Fibroblast of lung (primary cell): ENCODE results near the gene RSRP1. TPM values are rescaled to one million over a fixed set of nuclear protein-coding genes. Genes with fewer than 3 reads are reported as not detected.

Experiments used
- DNase-seq, 2 donors: peaks; one replicate each; pipeline versions ENCODE4 v3.0.0 to v3.0.0-alpha.2; 2010; ENCODE audit warnings: low read depth in 2 of 2
- H2AFZ ChIP-seq: 2 replicates; pipeline ENCODE4 v1.5.1; 2012; ENCODE audit warnings: low read length, control low read depth, inconsistent platforms
- H3K27ac ChIP-seq: 2 replicates; pipeline ENCODE4 v1.5.1; 2011; ENCODE audit warnings: low read length, control low read depth; ENCODE audit not compliant: insufficient read depth
- H3K27me3 ChIP-seq: 2 replicates; pipeline ENCODE4 v1.5.1; 2011; ENCODE audit warnings: mild to moderate bottlenecking, low read length; ENCODE audit not compliant: control insufficient read depth, insufficient read depth
- H3K36me3 ChIP-seq: 2 replicates; pipeline ENCODE4 v1.5.1; 2011; ENCODE audit warnings: low read length; ENCODE audit not compliant: control insufficient read depth, insufficient read depth
- H3K4me1 ChIP-seq: 2 replicates; pipeline ENCODE4 v1.5.1; 2011; ENCODE audit warnings: low read length; ENCODE audit not compliant: control insufficient read depth, insufficient read depth; ENCODE audit errors: extremely low read depth
- H3K4me2 ChIP-seq: 2 replicates; pipeline ENCODE4 v1.5.1; 2011; ENCODE audit warnings: low read length, control low read depth; ENCODE audit not compliant: insufficient read depth; ENCODE audit errors: extremely low read depth
- H3K4me3 ChIP-seq, 4 experiments: fragments of 200-600 bp in 1 of 4; sonication (generic) in 1 of 4; replicated peaks in 1 of 4; 2 replicates each; pipeline ENCODE4 v1.5.1; 2011 to 2016; ENCODE audit warnings: low read length in 4 of 4, low read depth in 3 of 4, mild to moderate bottlenecking in 3 of 4, control low read depth in 2 of 4, inconsistent platforms in 1 of 4, mixed read lengths in 1 of 4; ENCODE audit not compliant: insufficient read depth in 1 of 4; ENCODE audit errors: control extremely low read depth in 1 of 4
- H3K79me2 ChIP-seq: 2 replicates; pipeline ENCODE4 v1.5.1; 2012; ENCODE audit warnings: mild to moderate bottlenecking, low read length, inconsistent platforms; ENCODE audit not compliant: control insufficient read depth, insufficient read depth
- H3K9ac ChIP-seq: 2 replicates; pipeline ENCODE4 v1.5.1; 2011; ENCODE audit warnings: mild to moderate bottlenecking, low read length, control low read depth; ENCODE audit not compliant: insufficient read depth
- H3K9me3 ChIP-seq: 2 replicates; pipeline ENCODE4 v1.5.1; 2012; ENCODE audit warnings: low read depth, low read length; ENCODE audit not compliant: control insufficient read depth, insufficient read depth
- H4K20me1 ChIP-seq: 2 replicates; pipeline ENCODE4 v1.5.1; 2011; ENCODE audit warnings: low read length; ENCODE audit not compliant: control insufficient read depth, insufficient read depth; ENCODE audit errors: extremely low read depth
- EZH2 ChIP-seq: IDR thresholded peaks from 2 replicates; pipeline ENCODE4 v1.5.1; 2012; ENCODE audit warnings: low read length, control low read depth, mild to moderate bottlenecking; ENCODE audit errors: missing control alignments
- polyA plus RNA-seq, 2 donors: library from polyadenylated mRNA; depleted of rRNA in 1 of 2; stranded (reverse) in 1 of 2; unstranded in 1 of 2; fragments of >200 nt; gene quantifications; 2 replicates each; pipeline ENCODE4 v1.2.1, GENCODE V29; 2011 to 2012; ENCODE audit warnings: missing spikeins in 1 of 2
- total RNA-seq: library from RNA; depleted of rRNA; stranded (reverse); fragments of >200 nt; gene quantifications from 2 replicates; pipeline ENCODE4 v1.2.1, GENCODE V29; 2014
- TF ChIP-seq, protein P1 (sequence below), 2 donors: IDR thresholded peaks in 1 of 2; conservative IDR thresholded peaks in 1 of 2; 1 replicate in 1 of 2; 2 replicates in 1 of 2; pipeline ENCODE4 v1.5.1; 2011 to 2012; ENCODE audit warnings: low read length in 2 of 2, control low read depth in 1 of 2, inconsistent platforms in 1 of 2, low read depth in 1 of 2, mild to moderate bottlenecking in 1 of 2

RSRP1 gene
- total and polyA plus RNA-seq, 2 donors (not counting 1 experiment from before 2014, with no cell fraction given), result 37.9 to 123 TPM

DNA sequence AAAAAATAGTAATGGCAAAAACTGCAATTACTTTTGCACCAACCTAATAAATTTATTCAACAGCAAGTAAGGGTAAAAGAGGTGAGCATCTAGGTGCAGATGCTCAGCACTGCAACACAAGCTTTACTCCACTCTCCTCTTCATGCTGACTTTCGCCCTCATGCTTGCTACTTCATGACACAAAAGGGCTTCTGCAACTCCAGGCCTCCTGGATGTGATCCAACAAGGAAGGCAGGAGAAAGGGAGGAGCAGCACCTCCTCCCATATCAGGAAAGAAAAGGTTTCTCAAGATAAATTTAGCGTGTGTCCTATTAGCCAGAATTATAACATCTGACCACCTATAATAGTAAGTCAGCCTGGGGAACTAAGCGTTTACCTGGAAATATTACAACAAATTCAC, 26.6 kb downstream of the RSRP1 start:
- no peak for TF ChIP-seq EZH2
- TF ChIP-seq, protein P1, sequence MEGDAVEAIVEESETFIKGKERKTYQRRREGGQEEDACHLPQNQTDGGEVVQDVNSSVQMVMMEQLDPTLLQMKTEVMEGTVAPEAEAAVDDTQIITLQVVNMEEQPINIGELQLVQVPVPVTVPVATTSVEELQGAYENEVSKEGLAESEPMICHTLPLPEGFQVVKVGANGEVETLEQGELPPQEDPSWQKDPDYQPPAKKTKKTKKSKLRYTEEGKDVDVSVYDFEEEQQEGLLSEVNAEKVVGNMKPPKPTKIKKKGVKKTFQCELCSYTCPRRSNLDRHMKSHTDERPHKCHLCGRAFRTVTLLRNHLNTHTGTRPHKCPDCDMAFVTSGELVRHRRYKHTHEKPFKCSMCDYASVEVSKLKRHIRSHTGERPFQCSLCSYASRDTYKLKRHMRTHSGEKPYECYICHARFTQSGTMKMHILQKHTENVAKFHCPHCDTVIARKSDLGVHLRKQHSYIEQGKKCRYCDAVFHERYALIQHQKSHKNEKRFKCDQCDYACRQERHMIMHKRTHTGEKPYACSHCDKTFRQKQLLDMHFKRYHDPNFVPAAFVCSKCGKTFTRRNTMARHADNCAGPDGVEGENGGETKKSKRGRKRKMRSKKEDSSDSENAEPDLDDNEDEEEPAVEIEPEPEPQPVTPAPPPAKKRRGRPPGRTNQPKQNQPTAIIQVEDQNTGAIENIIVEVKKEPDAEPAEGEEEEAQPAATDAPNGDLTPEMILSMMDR (conservative IDR thresholded peaks at IDR 0.05 in 1 of 2, IDR thresholded peaks at IDR 0.05 in 1 of 2; ENCODE audit: low read depth in 1 of 2, low read length in 2 of 2), result no peak
- H3K36me3 ChIP-seq, result peaks cover 1% of the 10 kb centered on the region
- no peak overlapping the region for H3K4me2 ChIP-seq
- no peaks in the 10 kb centered on the region for H3K79me2 ChIP-seq
- H3K27me3 ChIP-seq, result no peaks in the 10 kb centered on the region
- no peaks in the 10 kb centered on the region for H4K20me1 ChIP-seq
- no peak overlapping the region for H3K4me3 ChIP-seq
- DNase-seq, result no peak
- no peak overlapping the region for H2AFZ ChIP-seq
- no peak overlapping the region for H3K9ac ChIP-seq
- no peaks in the 10 kb centered on the region for H3K4me1 ChIP-seq
- no peak overlapping the region for H3K27ac ChIP-seq
- H3K9me3 ChIP-seq, result no peaks in the 10 kb centered on the region

DNA sequence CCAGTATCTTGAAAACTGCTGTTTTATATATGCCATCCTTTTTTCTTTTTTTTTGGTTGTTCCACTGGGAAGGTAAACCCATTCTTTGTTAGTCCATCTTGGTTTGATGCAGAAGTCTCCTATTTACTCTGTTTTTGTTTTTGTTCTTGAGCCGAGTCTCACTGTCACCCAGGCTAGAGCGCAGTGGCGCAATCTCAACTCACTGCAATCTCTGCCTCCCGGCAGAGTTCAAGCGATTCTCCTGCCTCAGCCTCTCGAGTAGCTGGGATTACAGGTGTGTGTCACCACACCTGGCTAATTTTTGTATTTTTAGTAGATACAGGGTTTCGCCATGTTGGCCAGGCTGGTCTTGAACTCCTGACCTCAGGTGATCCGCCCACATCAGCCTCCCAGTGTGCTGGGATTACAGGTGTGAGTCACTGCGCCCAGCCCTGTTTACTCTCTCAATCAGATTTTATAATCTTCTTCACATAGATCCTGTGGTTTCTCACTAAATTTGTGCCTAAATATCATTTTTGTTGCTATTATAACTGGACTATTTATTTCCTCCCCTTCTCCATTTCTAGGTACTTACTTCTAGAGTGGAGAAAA, 27.5 kb downstream of the RSRP1 start:
- Histone ChIP-seq H3K9me3 (no peaks in the 10 kb centered on the region), H3K9ac (no peak overlapping the region), H2AFZ (no peak overlapping the region), H3K79me2 (no peaks in the 10 kb centered on the region), H4K20me1 (no peaks in the 10 kb centered on the region), H3K27me3 (no peaks in the 10 kb centered on the region), H3K36me3 (peaks cover 1% of the 10 kb centered on the region), H3K4me3 (no peak overlapping the region), H3K27ac (no peak overlapping the region), H3K4me2 (no peak overlapping the region), H3K4me1 (no peaks in the 10 kb centered on the region)
- TF ChIP-seq EZH2, result no peak
- TF ChIP-seq, protein P1 (conservative IDR thresholded peaks at IDR 0.05 in 1 of 2, IDR thresholded peaks at IDR 0.05 in 1 of 2; ENCODE audit: low read depth in 1 of 2, low read length in 2 of 2), result no peak
- DNase-seq, result no peak

DNA sequence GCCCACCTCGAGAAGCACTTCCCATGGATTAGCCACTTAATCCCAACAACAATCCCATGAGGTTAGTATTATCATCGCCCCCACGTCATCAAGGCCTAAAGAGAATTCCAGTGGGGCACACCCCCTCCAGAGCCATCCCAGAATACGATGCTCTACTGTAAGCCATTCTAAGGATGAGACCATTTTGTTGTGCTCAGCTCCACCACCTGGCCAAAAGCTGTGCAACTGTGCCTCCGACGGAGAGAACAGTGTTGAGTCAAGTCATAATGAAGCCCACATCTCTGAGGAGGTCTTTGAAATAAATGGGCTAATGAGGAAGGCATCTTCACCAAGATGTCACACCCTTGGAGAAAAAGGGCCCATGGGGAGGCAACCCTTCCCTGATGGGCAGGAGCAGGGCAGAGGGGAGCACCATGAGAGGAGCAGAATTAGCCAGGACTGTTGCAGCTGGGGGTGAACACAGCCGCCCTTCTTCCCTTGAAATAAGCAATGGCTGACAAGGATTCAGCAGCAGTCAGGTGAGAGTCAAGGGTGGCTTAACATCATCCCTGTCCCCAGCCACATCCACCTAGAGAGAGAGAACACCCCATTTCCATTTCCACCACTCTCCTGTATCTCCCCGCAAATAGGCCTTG, 29.5 kb downstream of the RSRP1 start:
- H3K4me3 ChIP-seq, result no peak overlapping the region
- H3K27ac ChIP-seq, result no peak overlapping the region
- no peak overlapping the region for H3K4me2 ChIP-seq
- no peak for DNase-seq
- H2AFZ ChIP-seq, result no peak overlapping the region
- no peaks in the 10 kb centered on the region for H3K36me3 ChIP-seq
- H3K79me2 ChIP-seq, result no peaks in the 10 kb centered on the region
- no peaks in the 10 kb centered on the region for H3K27me3 ChIP-seq
- TF ChIP-seq EZH2, result no peak
- TF ChIP-seq, protein P1 (conservative IDR thresholded peaks at IDR 0.05 in 1 of 2, IDR thresholded peaks at IDR 0.05 in 1 of 2; ENCODE audit: low read depth in 1 of 2, low read length in 2 of 2), result no peak
- H3K9ac ChIP-seq, result no peak overlapping the region
- no peaks in the 10 kb centered on the region for H3K4me1 ChIP-seq
- no peaks in the 10 kb centered on the region for H3K9me3 ChIP-seq
- no peaks in the 10 kb centered on the region for H4K20me1 ChIP-seq
